Nephron progenitor cell (in vitro differentiated cells): Measurements from ENCODE around the gene ZNF226.
"Not testable (repeated sequence)": the region's sequence is repeated elsewhere in the genome, so short reads cannot be mapped to it uniquely, and the experiment has no call there.

Experiments used
- DNase-seq: peaks from one replicate; pipeline ENCODE4 v3.0.0; 2021
- H3K27ac Mint-ChIP-seq: 2 replicates; pipeline ENCODE4 v1.8.0; 2021; ENCODE audit warnings: mild to moderate bottlenecking, moderate library complexity, mixed read lengths
- H3K27me3 Mint-ChIP-seq: 2 replicates; pipeline ENCODE4 v1.8.0; 2021; ENCODE audit warnings: mild to moderate bottlenecking, low read depth, mixed read lengths; ENCODE audit not compliant: poor library complexity
- H3K36me3 Mint-ChIP-seq: 2 replicates; pipeline ENCODE4 v1.8.0; 2021; ENCODE audit warnings: low read depth, mixed read lengths
- H3K4me1 Mint-ChIP-seq: 2 replicates; pipeline ENCODE4 v1.8.0; 2021; ENCODE audit warnings: mixed read lengths
- H3K4me3 Mint-ChIP-seq: 2 replicates; pipeline ENCODE4 v1.8.0; 2021; ENCODE audit warnings: mild to moderate bottlenecking, moderate library complexity, mixed read lengths
- H3K9me3 Mint-ChIP-seq: 2 replicates; pipeline ENCODE4 v1.8.0; 2021; ENCODE audit warnings: mild to moderate bottlenecking, moderate library complexity, mixed read lengths
- TF ChIP-seq, protein P1 (sequence below): fragments of 200-600 bp; sonication (generic); IDR thresholded peaks from 2 replicates; pipeline ENCODE4 v1.5.0; 2021; ENCODE audit warnings: antibody characterized with exemption

ZNF226 gene

DNA sequence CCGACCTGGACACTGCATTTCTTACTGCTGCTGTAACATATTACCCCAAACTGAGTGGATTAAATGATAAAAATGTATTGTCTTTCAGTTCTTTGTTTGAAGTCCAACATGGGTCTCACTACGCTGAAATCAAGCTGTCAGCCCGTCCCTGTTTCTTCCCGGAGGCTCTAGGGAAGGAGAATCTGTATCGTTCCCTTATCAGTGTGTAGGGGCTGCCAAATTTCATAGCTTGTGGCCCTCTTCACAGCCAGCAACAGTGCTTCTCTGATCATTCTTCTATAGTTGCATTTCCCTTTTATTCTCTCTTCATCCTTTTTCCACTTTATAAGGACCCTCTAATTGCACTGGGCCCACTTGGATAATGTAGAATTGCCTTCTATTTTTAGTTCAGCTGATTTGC, 13.4 kb upstream of the ZNF226 start:
- Mint-ChIP-seq H3K36me3 (peaks cover 84% of the 10 kb centered on the region), H3K27me3 (no peaks in the 10 kb centered on the region), H3K27ac (no peak overlapping the region), H3K4me3 (no peak overlapping the region), H3K4me1 (no peaks in the 10 kb centered on the region), H3K9me3 (peaks cover 23% of the 10 kb centered on the region)
- DNase-seq: no peak
- TF ChIP-seq, protein P1, sequence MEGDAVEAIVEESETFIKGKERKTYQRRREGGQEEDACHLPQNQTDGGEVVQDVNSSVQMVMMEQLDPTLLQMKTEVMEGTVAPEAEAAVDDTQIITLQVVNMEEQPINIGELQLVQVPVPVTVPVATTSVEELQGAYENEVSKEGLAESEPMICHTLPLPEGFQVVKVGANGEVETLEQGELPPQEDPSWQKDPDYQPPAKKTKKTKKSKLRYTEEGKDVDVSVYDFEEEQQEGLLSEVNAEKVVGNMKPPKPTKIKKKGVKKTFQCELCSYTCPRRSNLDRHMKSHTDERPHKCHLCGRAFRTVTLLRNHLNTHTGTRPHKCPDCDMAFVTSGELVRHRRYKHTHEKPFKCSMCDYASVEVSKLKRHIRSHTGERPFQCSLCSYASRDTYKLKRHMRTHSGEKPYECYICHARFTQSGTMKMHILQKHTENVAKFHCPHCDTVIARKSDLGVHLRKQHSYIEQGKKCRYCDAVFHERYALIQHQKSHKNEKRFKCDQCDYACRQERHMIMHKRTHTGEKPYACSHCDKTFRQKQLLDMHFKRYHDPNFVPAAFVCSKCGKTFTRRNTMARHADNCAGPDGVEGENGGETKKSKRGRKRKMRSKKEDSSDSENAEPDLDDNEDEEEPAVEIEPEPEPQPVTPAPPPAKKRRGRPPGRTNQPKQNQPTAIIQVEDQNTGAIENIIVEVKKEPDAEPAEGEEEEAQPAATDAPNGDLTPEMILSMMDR: no peak

DNA sequence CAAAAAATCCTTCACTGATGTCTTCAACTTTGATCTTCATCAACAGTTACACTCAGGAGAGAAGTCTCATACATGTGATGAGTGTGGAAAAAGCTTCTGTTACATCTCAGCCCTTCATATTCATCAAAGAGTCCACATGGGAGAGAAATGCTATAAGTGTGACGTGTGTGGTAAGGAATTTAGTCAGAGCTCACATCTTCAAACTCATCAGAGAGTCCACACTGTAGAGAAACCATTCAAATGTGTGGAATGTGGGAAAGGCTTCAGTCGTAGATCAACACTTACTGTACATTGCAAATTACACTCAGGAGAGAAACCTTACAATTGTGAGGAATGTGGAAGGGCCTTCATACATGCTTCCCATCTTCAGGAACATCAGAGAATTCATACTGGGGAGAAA, 8.4 kb upstream of the ZNF226 start:
- H3K4me3 Mint-ChIP-seq: no peak overlapping the region
- H3K4me1 Mint-ChIP-seq: no peaks in the 10 kb centered on the region
- H3K27ac Mint-ChIP-seq: no peak overlapping the region
- DNase-seq: no peak
- H3K27me3 Mint-ChIP-seq: peaks cover 5% of the 10 kb centered on the region
- peaks cover 69% of the 10 kb centered on the region for H3K9me3 Mint-ChIP-seq
- H3K36me3 Mint-ChIP-seq: peaks cover 83% of the 10 kb centered on the region
- TF ChIP-seq, protein P1: no peak

DNA sequence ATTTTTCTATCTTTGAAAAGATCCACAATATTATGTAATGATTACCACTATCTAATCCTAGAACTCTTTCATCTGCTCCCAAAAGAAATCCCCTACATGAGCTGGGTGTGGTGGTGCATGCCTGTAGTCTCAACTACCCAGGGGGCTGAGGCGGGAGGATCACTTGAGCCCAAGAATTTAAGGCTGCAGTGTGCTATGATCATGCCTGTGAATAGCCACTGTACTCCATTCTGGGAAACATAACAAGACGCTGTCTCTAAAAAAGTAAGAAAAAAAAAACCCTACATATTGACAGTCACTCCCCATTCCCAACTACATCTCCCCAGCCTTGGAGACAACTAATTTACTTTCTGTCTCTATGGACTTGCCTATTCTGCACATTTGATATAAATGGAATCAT, 1.1 kb upstream of the ZNF226 start:
- H3K27me3 Mint-ChIP-seq: peaks cover 10% of the 10 kb centered on the region
- no peak overlapping the region for H3K27ac Mint-ChIP-seq
- peaks cover 89% of the 10 kb centered on the region for H3K9me3 Mint-ChIP-seq
- H3K4me3 Mint-ChIP-seq: no peak overlapping the region
- H3K36me3 Mint-ChIP-seq: peaks cover 48% of the 10 kb centered on the region
- DNase-seq: no peak
- TF ChIP-seq, protein P1: no peak
- peaks cover 23% of the 10 kb centered on the region for H3K4me1 Mint-ChIP-seq

DNA sequence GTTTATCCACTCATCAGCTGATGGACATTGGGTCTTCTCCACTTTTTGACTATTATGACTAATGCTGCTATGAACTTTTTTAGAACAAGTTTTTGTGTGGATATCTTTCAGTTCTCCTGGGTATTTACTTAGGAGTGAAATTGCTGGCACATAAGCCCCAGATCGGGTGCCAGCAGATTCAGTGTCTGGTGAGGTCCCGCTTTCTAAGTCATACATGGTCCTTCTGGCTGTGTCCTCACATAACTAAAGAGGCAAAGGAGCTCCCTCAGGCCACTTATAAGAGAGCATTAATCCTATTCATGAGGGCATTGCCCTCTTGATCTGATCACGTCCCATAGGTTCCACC, 600 bp upstream of the ZNF226 start:
- H3K4me1 Mint-ChIP-seq: peaks cover 23% of the 10 kb centered on the region
- no peak for DNase-seq

DNA sequence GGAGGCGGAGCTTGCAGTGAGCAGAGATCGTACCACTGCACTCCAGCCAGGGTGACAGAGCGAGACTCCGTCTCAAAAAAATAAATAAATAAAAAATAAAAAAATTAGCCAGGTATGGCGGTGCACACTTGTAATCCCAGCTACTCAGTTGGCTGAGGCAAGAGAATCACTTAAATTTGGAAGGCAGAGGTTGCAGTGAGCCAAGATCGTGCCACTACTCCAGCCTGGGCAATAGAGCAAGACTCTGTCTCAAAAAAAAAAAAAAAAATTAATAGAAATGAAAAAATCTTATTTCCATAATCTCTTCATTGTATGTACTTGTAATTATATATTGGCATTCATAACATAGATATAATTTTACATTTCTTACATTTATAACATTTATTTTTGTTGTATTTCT, 5.8 kb downstream of the ZNF226 start:
- H3K4me3 Mint-ChIP-seq, H3K27ac Mint-ChIP-seq: not testable (repeated sequence)

More for the DNA sequence above, 600 bp upstream of the ZNF226 start:
- H3K9me3 Mint-ChIP-seq: peaks cover 90% of the 10 kb centered on the region
- peaks cover 13% of the 10 kb centered on the region for H3K27me3 Mint-ChIP-seq
- H3K27ac Mint-ChIP-seq: peak overlapping the region; percentile 99
- TF ChIP-seq, protein P1: no peak
- peak overlapping the region; percentile 100 for H3K4me3 Mint-ChIP-seq
- H3K36me3 Mint-ChIP-seq: peaks cover 48% of the 10 kb centered on the region

DNA sequence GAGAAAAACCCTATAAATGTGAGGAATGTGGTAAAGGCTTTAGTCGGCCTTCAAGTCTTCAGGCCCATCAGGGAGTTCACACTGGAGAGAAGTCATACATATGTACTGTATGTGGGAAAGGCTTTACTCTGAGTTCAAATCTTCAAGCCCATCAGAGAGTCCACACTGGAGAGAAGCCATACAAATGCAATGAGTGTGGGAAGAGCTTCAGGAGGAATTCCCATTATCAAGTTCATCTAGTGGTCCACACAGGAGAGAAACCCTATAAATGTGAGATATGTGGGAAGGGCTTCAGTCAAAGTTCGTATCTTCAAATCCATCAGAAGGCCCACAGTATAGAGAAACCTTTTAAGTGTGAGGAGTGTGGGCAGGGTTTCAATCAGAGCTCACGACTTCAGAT, 11.7 kb downstream of the ZNF226 start:
- H3K27ac Mint-ChIP-seq: no peak overlapping the region

More for the DNA sequence above, 5.8 kb downstream of the ZNF226 start:
- not testable (repeated sequence) for DNase-seq, H3K27me3 Mint-ChIP-seq
- Mint-ChIP-seq H3K4me1 (peaks cover 16% of the 10 kb centered on the region), H3K36me3 (peaks cover 95% of the 10 kb centered on the region), H3K9me3 (peaks cover 89% of the 10 kb centered on the region)

More for the DNA sequence above, 11.7 kb downstream of the ZNF226 start:
- no peaks in the 10 kb centered on the region for H3K4me1 Mint-ChIP-seq
- no peak for DNase-seq
- H3K36me3 Mint-ChIP-seq: peaks cover 70% of the 10 kb centered on the region
- peaks cover 7% of the 10 kb centered on the region for H3K27me3 Mint-ChIP-seq
- no peak overlapping the region for H3K4me3 Mint-ChIP-seq
- TF ChIP-seq, protein P1: no peak
- peaks cover 97% of the 10 kb centered on the region for H3K9me3 Mint-ChIP-seq
